ENCODE results near the gene FAM168A. TPM values are rescaled to one million over a fixed set of nuclear protein-coding genes. Genes with fewer than 3 reads are reported as not detected.

The FAM168A gene
- total RNA-seq, 1 donor, result 28.2 TPM

GRCh38 chr11:73402834-73403185 lies 195.1 kb downstream of the FAM168A start:
- no peaks in the 10 kb centered on the region for H3K9me3 ChIP-seq (ENCODE audit: low read depth, low read length)
- H4K20me1 ChIP-seq (ENCODE audit: insufficient read depth, low read length), result no peaks in the 10 kb centered on the region
- H3K4me3 ChIP-seq (ENCODE audit: insufficient read depth, low read length), result no peak overlapping the region
- no peaks in the 10 kb centered on the region for H3K27me3 ChIP-seq (ENCODE audit: insufficient read depth, low read length)
- no peak for DNase-seq (ENCODE audit: insufficient read length, low spot score, missing footprints)
- no peaks in the 10 kb centered on the region for H3K79me2 ChIP-seq (ENCODE audit: insufficient read depth, low read length)
- no peak overlapping the region for H3K27ac ChIP-seq (ENCODE audit: low read depth, low read length)
- no peak overlapping the region for H3K4me2 ChIP-seq (ENCODE audit: insufficient read depth, low read length)
- no peak overlapping the region for H2AFZ ChIP-seq (ENCODE audit: low read length)
- TF ChIP-seq CTCF (IDR thresholded peaks at IDR 0.05; ENCODE audit: extremely low read depth, low read depth, low read length), result peak; percentile 12
- H3K4me1 ChIP-seq (ENCODE audit: insufficient read depth, low read length), result peaks cover 33% of the 10 kb centered on the region
- peaks cover 18% of the 10 kb centered on the region for H3K36me3 ChIP-seq (ENCODE audit: insufficient read depth, low read length)

- peak overlapping the region; percentile 35 for H3K27ac ChIP-seq (ENCODE audit: low read depth, low read length)
- no peaks in the 10 kb centered on the region for H3K79me2 ChIP-seq (ENCODE audit: insufficient read depth, low read length)
- no peaks in the 10 kb centered on the region for H3K9me3 ChIP-seq (ENCODE audit: low read depth, low read length)
- peak overlapping the region; percentile 7 for H3K4me2 ChIP-seq (ENCODE audit: insufficient read depth, low read length)
- no peaks in the 10 kb centered on the region for H3K27me3 ChIP-seq (ENCODE audit: insufficient read depth, low read length)
- DNase-seq (ENCODE audit: insufficient read length, low spot score, missing footprints), result no peak
- no peaks in the 10 kb centered on the region for H4K20me1 ChIP-seq (ENCODE audit: insufficient read depth, low read length)
- no peak overlapping the region for H2AFZ ChIP-seq (ENCODE audit: low read length)
- H3K36me3 ChIP-seq (ENCODE audit: insufficient read depth, low read length), result peaks cover 14% of the 10 kb centered on the region
- peaks cover 33% of the 10 kb centered on the region for H3K4me1 ChIP-seq (ENCODE audit: insufficient read depth, low read length)
- no peak overlapping the region for H3K4me3 ChIP-seq (ENCODE audit: insufficient read depth, low read length)
- TF ChIP-seq CTCF (IDR thresholded peaks at IDR 0.05; ENCODE audit: extremely low read depth, low read depth, low read length), result no peak
These were observed 195.7 kb downstream of the FAM168A start for GRCh38 chr11:73401924-73402833.

- Histone ChIP-seq H3K79me2 (ENCODE audit: insufficient read depth, low read length) (no peaks in the 10 kb centered on the region), H2AFZ (ENCODE audit: low read length) (no peak overlapping the region), H3K4me3 (ENCODE audit: insufficient read depth, low read length) (no peak overlapping the region), H3K36me3 (ENCODE audit: insufficient read depth, low read length) (peaks cover 14% of the 10 kb centered on the region), H3K4me1 (ENCODE audit: insufficient read depth, low read length) (peaks cover 33% of the 10 kb centered on the region), H3K27me3 (ENCODE audit: insufficient read depth, low read length) (no peaks in the 10 kb centered on the region), H3K27ac (ENCODE audit: low read depth, low read length) (peak overlapping the region; percentile 35), H3K9me3 (ENCODE audit: low read depth, low read length) (no peaks in the 10 kb centered on the region), H3K4me2 (ENCODE audit: insufficient read depth, low read length) (no peak overlapping the region), H4K20me1 (ENCODE audit: insufficient read depth, low read length) (no peaks in the 10 kb centered on the region)
- no peak for TF ChIP-seq CTCF (IDR thresholded peaks at IDR 0.05; ENCODE audit: extremely low read depth, low read depth, low read length)
- no peak for DNase-seq (ENCODE audit: insufficient read length, low spot score, missing footprints)
These were observed 196.5 kb downstream of the FAM168A start for GRCh38 chr11:73401217-73401923.

- DNase-seq (ENCODE audit: insufficient read length, low spot score, missing footprints), result no peak
- Histone ChIP-seq H3K4me3 (ENCODE audit: insufficient read depth, low read length) (no peak overlapping the region), H3K9me3 (ENCODE audit: low read depth, low read length) (no peaks in the 10 kb centered on the region), H3K4me2 (ENCODE audit: insufficient read depth, low read length) (no peak overlapping the region), H4K20me1 (ENCODE audit: insufficient read depth, low read length) (no peaks in the 10 kb centered on the region), H3K36me3 (ENCODE audit: insufficient read depth, low read length) (peaks cover 16% of the 10 kb centered on the region), H3K27ac (ENCODE audit: low read depth, low read length) (peak overlapping the region; percentile 3), H3K4me1 (ENCODE audit: insufficient read depth, low read length) (peaks cover 33% of the 10 kb centered on the region), H2AFZ (ENCODE audit: low read length) (no peak overlapping the region), H3K27me3 (ENCODE audit: insufficient read depth, low read length) (no peaks in the 10 kb centered on the region), H3K79me2 (ENCODE audit: insufficient read depth, low read length) (no peaks in the 10 kb centered on the region)
- TF ChIP-seq CTCF (IDR thresholded peaks at IDR 0.05; ENCODE audit: extremely low read depth, low read depth, low read length), result no peak
These were observed 197.6 kb downstream of the FAM168A start for GRCh38 chr11:73400293-73400692.

Measured in osteoblast (primary cell).